Prostate gland (tissue), 2 donors: ENCODE measurements around the gene CPEB2.

ENCODE experiments used
- POLR2A ChIP-seq: fragments of 450-650 bp; IDR thresholded peaks from one replicate; pipeline ENCODE4 v1.6.1; 2016; ENCODE audit warnings: antibody characterized with exemption, mild to moderate bottlenecking
- TF ChIP-seq, protein P1 (sequence below), 4 experiments: fragments of 200-600 bp in 2 of 4; fragments of 450-650 bp in 2 of 4; sonication (generic) in 2 of 4; IDR thresholded peaks; 1 replicate in 3 of 4; 2 replicates in 1 of 4; pipeline ENCODE4 v1.5.1; 2016 to 2019; ENCODE audit warnings: antibody characterized with exemption in 4 of 4, mild to moderate bottlenecking in 2 of 4, moderate library complexity in 2 of 4

GRCh38 chr4:15084780-15085179 lies 82.5 kb downstream of the CPEB2 start:
- TF ChIP-seq, protein P1, sequence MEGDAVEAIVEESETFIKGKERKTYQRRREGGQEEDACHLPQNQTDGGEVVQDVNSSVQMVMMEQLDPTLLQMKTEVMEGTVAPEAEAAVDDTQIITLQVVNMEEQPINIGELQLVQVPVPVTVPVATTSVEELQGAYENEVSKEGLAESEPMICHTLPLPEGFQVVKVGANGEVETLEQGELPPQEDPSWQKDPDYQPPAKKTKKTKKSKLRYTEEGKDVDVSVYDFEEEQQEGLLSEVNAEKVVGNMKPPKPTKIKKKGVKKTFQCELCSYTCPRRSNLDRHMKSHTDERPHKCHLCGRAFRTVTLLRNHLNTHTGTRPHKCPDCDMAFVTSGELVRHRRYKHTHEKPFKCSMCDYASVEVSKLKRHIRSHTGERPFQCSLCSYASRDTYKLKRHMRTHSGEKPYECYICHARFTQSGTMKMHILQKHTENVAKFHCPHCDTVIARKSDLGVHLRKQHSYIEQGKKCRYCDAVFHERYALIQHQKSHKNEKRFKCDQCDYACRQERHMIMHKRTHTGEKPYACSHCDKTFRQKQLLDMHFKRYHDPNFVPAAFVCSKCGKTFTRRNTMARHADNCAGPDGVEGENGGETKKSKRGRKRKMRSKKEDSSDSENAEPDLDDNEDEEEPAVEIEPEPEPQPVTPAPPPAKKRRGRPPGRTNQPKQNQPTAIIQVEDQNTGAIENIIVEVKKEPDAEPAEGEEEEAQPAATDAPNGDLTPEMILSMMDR (IDR thresholded peaks at IDR 0.05) = no peak
- no peak for TF ChIP-seq POLR2A
